ENCODE measurements around the gene PDIA2.
A peak's percentile ranks its signal among the peaks of the same experiment; 100 is the strongest.

PDIA2 gene

DNA sequence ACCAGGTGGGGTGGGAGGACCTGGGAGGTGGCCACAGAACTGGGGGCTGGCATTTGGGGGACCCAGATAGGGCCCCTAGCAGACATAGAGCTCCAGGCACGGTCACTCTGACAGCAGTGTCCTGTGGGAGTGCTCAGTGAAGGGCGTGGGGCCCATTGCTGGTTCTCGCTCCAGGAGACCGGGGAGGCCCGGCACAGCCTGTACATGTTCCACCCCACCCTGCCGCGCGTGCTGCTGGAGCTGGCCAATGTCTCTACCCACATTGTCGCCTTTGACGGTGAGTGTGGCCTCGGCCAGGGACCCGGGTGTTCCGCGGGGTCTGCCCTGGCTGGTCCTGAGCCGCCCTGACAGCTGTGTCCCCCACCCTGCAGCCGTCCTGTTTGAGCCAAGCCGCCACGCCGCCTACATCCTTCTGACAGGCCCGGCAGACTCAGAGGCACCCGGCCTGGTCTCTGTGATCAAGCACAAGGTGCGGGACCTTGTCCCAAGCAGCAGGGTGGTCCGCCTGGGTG is 18.5 kb upstream of the PDIA2 start (continued):
- TF ChIP-seq ZNF529 (tag by site-specific recombination; IDR thresholded peaks at IDR 0.05; ENCODE audit: insufficient replicate concordance) (no peak), ZNF548 (tag by site-specific recombination; IDR thresholded peaks at IDR 0.05) (no peak)
- TF ChIP-seq, protein P1, sequence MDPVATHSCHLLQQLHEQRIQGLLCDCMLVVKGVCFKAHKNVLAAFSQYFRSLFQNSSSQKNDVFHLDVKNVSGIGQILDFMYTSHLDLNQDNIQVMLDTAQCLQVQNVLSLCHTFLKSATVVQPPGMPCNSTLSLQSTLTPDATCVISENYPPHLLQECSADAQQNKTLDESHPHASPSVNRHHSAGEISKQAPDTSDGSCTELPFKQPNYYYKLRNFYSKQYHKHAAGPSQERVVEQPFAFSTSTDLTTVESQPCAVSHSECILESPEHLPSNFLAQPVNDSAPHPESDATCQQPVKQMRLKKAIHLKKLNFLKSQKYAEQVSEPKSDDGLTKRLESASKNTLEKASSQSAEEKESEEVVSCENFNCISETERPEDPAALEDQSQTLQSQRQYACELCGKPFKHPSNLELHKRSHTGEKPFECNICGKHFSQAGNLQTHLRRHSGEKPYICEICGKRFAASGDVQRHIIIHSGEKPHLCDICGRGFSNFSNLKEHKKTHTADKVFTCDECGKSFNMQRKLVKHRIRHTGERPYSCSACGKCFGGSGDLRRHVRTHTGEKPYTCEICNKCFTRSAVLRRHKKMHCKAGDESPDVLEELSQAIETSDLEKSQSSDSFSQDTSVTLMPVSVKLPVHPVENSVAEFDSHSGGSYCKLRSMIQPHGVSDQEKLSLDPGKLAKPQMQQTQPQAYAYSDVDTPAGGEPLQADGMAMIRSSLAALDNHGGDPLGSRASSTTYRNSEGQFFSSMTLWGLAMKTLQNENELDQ (tag by site-specific recombination; IDR thresholded peaks at IDR 0.05; ENCODE audit: low read depth) = no peak

DNA sequence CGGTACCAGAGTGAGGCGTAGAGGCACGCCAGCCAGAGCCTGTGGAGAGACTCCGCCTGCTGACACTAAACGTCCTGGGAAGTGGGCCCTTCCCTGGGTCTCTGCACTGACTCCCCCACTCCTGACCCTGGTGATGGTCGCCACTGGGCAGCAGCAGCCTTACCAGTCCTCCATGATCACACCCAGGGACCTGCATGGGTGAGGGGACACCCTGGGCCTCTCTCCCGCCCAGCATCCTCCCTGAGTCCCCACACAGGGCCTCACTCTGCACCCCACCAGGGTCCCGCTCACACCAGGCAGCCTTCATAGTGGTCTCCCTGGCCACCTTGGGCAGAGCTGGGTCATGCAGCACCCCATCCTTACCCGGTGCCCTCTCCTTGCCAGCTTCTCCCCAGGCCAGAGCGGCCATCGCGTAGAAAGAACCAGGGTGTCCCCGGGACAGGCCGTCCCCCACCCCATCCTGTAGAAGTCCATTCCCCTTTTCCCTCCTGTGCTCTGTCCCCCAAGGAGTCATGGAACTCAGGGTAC is 17.9 kb upstream of the PDIA2 start:
- Histone ChIP-seq H3K36me3 (ENCODE audit: control insufficient read depth in 2 of 2, insufficient read depth in 1 of 2, low read length in 2 of 2) (peaks cover 0 to 42% of the 10 kb centered on the region in 2 experiments; a peak in 1 of 3 replicates), H3K27ac (ENCODE audit: extremely low read depth, low read depth, low read length) (no peak overlapping the region), H3K4me1 (ENCODE audit: control insufficient read depth, insufficient read depth, low read length) (no peaks in the 10 kb centered on the region), H3K4me3 (ENCODE audit: low read depth, low read length) (no peak overlapping the region), H3K9me3 (ENCODE audit: control insufficient read depth, insufficient read depth, low read depth, low read length) (no peaks in the 10 kb centered on the region)
- ChIA-PET POLR2A (interaction anchor here (1.1 kb wide), 1 partner anchor 30 kb away, joined by 4 read pairs; the partner anchor contains the start of gene FAM234A), CTCF (interaction anchor here (1.0 kb wide), 1 partner anchor 96 kb away, joined by 5 read pairs; no protein-coding TSS in a partner anchor)
- no peak for TF ChIP-seq MYNN (tag by site-specific recombination; IDR thresholded peaks at IDR 0.05; ENCODE audit: borderline replicate concordance)
- no peak for TF ChIP-seq SETDB1 (IDR thresholded peaks at IDR 0.05; ENCODE audit: insufficient read length, low read length)
- no peak for TF ChIP-seq ZNF394 (tag by site-specific recombination; IDR thresholded peaks at IDR 0.05; ENCODE audit: borderline replicate concordance)
- no peak for TF ChIP-seq ZNF843 (tag by site-specific recombination; IDR thresholded peaks at IDR 0.05)
- TF ChIP-seq, protein P2, sequence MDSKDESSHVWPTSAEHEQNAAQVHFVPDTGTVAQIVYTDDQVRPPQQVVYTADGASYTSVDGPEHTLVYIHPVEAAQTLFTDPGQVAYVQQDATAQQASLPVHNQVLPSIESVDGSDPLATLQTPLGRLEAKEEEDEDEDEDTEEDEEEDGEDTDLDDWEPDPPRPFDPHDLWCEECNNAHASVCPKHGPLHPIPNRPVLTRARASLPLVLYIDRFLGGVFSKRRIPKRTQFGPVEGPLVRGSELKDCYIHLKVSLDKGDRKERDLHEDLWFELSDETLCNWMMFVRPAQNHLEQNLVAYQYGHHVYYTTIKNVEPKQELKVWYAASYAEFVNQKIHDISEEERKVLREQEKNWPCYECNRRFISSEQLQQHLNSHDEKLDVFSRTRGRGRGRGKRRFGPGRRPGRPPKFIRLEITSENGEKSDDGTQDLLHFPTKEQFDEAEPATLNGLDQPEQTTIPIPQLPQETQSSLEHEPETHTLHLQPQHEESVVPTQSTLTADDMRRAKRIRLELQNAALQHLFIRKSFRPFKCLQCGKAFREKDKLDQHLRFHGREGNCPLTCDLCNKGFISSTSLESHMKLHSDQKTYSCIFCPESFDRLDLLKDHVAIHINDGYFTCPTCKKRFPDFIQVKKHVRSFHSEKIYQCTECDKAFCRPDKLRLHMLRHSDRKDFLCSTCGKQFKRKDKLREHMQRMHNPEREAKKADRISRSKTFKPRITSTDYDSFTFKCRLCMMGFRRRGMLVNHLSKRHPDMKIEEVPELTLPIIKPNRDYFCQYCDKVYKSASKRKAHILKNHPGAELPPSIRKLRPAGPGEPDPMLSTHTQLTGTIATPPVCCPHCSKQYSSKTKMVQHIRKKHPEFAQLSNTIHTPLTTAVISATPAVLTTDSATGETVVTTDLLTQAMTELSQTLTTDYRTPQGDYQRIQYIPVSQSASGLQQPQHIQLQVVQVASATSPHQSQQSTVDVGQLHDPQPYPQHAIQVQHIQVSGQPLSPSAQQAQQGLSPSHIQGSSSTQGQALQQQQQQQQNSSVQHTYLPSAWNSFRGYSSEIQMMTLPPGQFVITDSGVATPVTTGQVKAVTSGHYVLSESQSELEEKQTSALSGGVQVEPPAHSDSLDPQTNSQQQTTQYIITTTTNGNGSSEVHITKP (tag by site-specific recombination; IDR thresholded peaks at IDR 0.05) = no peak

DNA sequence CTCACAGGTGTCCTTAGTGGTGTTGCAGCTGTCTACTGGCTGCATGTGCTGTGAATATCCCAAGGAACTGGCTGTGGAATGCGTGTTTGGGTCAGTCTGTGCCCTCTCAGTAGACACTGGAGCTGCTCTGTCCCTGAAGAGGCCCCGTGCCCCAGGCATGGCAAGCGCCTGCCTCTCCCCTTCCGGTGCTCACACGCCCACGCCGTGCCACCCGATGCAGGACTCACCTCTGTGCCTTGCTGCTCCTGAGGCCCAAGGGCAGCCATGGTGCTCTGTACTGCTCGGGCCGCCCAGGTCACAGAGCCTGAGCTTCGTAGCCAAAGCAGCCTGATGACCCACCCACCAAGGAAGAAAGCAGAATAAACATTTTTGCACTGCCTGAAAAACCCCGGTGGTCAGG is 17.3 kb upstream of the PDIA2 start:
- Histone ChIP-seq H3K9me3 (ENCODE audit: control insufficient read depth, insufficient read depth, low read depth, low read length) (no peaks in the 10 kb centered on the region), H3K4me3 (ENCODE audit: low read depth, low read length) (no peak overlapping the region), H3K27ac (ENCODE audit: extremely low read depth, low read depth, low read length) (no peak overlapping the region), H3K36me3 (ENCODE audit: control insufficient read depth in 2 of 2, insufficient read depth in 1 of 2, low read length in 2 of 2) (peaks cover 0 to 37% of the 10 kb centered on the region in 2 experiments; a peak in 1 of 3 replicates), H3K4me1 (ENCODE audit: control insufficient read depth, insufficient read depth, low read length) (no peaks in the 10 kb centered on the region)
- ChIA-PET CTCF (interaction anchor here (0.5 to 1.0 kb wide), 2 partner anchors 27 to 96 kb away, joined by 3 to 5 read pairs; no protein-coding TSS in a partner anchor), POLR2A (no interaction called here)
- TF ChIP-seq ZFHX2 (tag by site-specific recombination; conservative IDR thresholded peaks at IDR 0.05) = peak; percentile 33; the same call in 1 of the 2 replicates
- TF ChIP-seq BCL11A (tag by site-specific recombination; IDR thresholded peaks at IDR 0.05; ENCODE audit: low read depth) = no peak
- TF ChIP-seq ZNF626 (tag by site-specific recombination; IDR thresholded peaks at IDR 0.05) = no peak
- no peak for TF ChIP-seq ZNF555 (tag by site-specific recombination; conservative IDR thresholded peaks at IDR 0.05)
- TF ChIP-seq SETDB1 (IDR thresholded peaks at IDR 0.05; ENCODE audit: insufficient read length, low read length) = no peak
- TF ChIP-seq, protein P3, sequence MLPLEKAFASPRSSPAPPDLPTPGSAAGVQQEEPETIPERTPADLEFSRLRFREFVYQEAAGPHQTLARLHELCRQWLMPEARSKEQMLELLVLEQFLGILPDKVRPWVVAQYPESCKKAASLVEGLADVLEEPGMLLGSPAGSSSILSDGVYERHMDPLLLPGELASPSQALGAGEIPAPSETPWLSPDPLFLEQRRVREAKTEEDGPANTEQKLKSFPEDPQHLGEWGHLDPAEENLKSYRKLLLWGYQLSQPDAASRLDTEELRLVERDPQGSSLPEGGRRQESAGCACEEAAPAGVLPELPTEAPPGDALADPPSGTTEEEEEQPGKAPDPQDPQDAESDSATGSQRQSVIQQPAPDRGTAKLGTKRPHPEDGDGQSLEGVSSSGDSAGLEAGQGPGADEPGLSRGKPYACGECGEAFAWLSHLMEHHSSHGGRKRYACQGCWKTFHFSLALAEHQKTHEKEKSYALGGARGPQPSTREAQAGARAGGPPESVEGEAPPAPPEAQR (tag by site-specific recombination; IDR thresholded peaks at IDR 0.05) = no peak
- TF ChIP-seq ZNF366 (tag by site-specific recombination; conservative IDR thresholded peaks at IDR 0.05) = no peak
- no peak for TF ChIP-seq ZNF624 (tag by site-specific recombination; IDR thresholded peaks at IDR 0.05)

All from HEK293 (cell line).